Neural crest cell (in vitro differentiated cells): ENCODE measurements around the gene DTNB. TPM values are rescaled to one million over a fixed set of nuclear protein-coding genes. Genes with fewer than 3 reads are reported as not detected.

Experiments
- DNase-seq: peaks from one replicate; pipeline ENCODE4 v3.0.0; 2021; ENCODE audit warnings: low read depth, mixed read lengths, low spot score
- H3K27ac Mint-ChIP-seq: one replicate; pipeline ENCODE4 v1.8.0; 2021; ENCODE audit warnings: mild to moderate bottlenecking, mixed read lengths; ENCODE audit not compliant: unreplicated experiment
- H3K27me3 Mint-ChIP-seq: 2 replicates; pipeline ENCODE4 v1.8.0; 2021; ENCODE audit warnings: low read depth, mild to moderate bottlenecking, mixed read lengths
- H3K36me3 Mint-ChIP-seq: 2 replicates; pipeline ENCODE4 v1.8.0; 2021; ENCODE audit warnings: low read depth, mild to moderate bottlenecking, mixed read lengths
- H3K4me1 Mint-ChIP-seq: 2 replicates; pipeline ENCODE4 v1.8.0; 2021; ENCODE audit warnings: mixed read lengths
- H3K4me3 Mint-ChIP-seq: one replicate; pipeline ENCODE4 v1.8.0; 2021; ENCODE audit warnings: mild to moderate bottlenecking, mixed read lengths
- H3K9me3 Mint-ChIP-seq: 2 replicates; pipeline ENCODE4 v1.8.0; 2021; ENCODE audit warnings: mixed read lengths
- total RNA-seq: library from RNA; stranded (reverse); gene quantifications from 2 replicates; pipeline ENCODE4 v1.2.1, GENCODE V29; 2021
- TF ChIP-seq, protein P1 (sequence below): fragments of 200-600 bp; sonication (generic); conservative IDR thresholded peaks from 2 replicates; pipeline ENCODE4 v1.5.0; 2021; ENCODE audit warnings: antibody characterized with exemption, mild to moderate bottlenecking

The DTNB gene
- total RNA-seq, 1 donor from 2014 or later = 29.5 TPM

- H3K4me3 Mint-ChIP-seq = no peak overlapping the region
- peaks cover 5% of the 10 kb centered on the region for H3K4me1 Mint-ChIP-seq
- DNase-seq = no peak
- H3K27ac Mint-ChIP-seq = no peak overlapping the region
- H3K9me3 Mint-ChIP-seq = no peaks in the 10 kb centered on the region
- TF ChIP-seq, protein P1, sequence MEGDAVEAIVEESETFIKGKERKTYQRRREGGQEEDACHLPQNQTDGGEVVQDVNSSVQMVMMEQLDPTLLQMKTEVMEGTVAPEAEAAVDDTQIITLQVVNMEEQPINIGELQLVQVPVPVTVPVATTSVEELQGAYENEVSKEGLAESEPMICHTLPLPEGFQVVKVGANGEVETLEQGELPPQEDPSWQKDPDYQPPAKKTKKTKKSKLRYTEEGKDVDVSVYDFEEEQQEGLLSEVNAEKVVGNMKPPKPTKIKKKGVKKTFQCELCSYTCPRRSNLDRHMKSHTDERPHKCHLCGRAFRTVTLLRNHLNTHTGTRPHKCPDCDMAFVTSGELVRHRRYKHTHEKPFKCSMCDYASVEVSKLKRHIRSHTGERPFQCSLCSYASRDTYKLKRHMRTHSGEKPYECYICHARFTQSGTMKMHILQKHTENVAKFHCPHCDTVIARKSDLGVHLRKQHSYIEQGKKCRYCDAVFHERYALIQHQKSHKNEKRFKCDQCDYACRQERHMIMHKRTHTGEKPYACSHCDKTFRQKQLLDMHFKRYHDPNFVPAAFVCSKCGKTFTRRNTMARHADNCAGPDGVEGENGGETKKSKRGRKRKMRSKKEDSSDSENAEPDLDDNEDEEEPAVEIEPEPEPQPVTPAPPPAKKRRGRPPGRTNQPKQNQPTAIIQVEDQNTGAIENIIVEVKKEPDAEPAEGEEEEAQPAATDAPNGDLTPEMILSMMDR = no peak
- peaks cover 4% of the 10 kb centered on the region for H3K36me3 Mint-ChIP-seq
- H3K27me3 Mint-ChIP-seq = no peaks in the 10 kb centered on the region
These were observed 18.6 kb downstream of the DTNB start for GRCh38 chr2:25654801-25655200.

GRCh38 chr2:25651782-25652455 is 21.5 kb downstream of the DTNB start:
- no peak for DNase-seq
- Mint-ChIP-seq H3K4me3 (no peak overlapping the region), H3K9me3 (no peaks in the 10 kb centered on the region), H3K36me3 (peaks cover 4% of the 10 kb centered on the region), H3K27me3 (no peaks in the 10 kb centered on the region), H3K27ac (no peak overlapping the region), H3K4me1 (peaks cover 5% of the 10 kb centered on the region)
- TF ChIP-seq, protein P1 = no peak

DNA sequence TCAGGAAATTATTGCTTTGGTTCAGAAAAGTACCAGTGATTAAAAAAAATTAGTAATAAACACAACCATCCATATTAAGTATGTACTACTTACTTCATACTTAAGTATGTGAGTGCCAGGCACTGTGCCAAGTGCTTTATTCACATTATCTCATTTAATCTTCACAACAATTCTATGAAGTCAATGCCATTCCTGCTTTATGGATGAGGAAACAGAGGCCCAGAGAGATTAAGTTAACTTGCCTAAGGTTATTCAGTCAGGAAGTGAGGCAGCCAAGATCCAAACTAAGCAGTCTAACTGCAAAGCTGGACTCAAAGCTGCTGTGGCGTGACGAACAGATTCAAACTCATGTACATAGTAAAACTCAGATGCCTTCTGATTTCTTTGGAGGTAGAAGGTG is 22.3 kb downstream of the DTNB start:
- no peaks in the 10 kb centered on the region for H3K27me3 Mint-ChIP-seq
- H3K27ac Mint-ChIP-seq = no peak overlapping the region
- peaks cover 5% of the 10 kb centered on the region for H3K4me1 Mint-ChIP-seq

DNA sequence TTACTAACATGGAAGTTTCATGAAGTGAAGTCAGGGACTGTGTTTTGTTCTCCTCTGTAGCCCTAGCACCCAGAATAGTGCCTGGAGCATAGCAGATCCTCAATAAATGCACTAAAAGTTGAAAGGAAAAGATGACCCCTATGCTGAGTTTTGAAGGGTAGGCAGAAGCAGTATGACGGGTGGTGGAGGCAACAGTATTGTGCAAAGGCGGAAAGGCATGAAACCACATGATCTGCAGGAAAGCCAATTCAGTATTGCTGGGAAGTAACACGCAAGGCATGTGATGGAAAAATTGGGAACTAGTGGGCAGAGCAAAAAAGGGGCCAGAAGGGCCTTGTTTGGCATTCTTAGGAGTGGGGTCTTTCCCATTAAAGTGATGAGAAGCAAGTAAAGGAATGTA is 23.1 kb downstream of the DTNB start:
- no peak for DNase-seq
- TF ChIP-seq, protein P1 = no peak
- peaks cover 4% of the 10 kb centered on the region for H3K36me3 Mint-ChIP-seq
- H3K27me3 Mint-ChIP-seq = no peaks in the 10 kb centered on the region
- no peak overlapping the region for H3K27ac Mint-ChIP-seq
- no peak overlapping the region for H3K4me3 Mint-ChIP-seq
- no peaks in the 10 kb centered on the region for H3K9me3 Mint-ChIP-seq
- H3K4me1 Mint-ChIP-seq = peaks cover 5% of the 10 kb centered on the region

More for the DNA sequence above, 22.3 kb downstream of the DTNB start:
- Mint-ChIP-seq H3K4me3 (no peak overlapping the region), H3K9me3 (no peaks in the 10 kb centered on the region), H3K36me3 (peaks cover 4% of the 10 kb centered on the region)
- no peak for DNase-seq
- TF ChIP-seq, protein P1 = no peak

DNA sequence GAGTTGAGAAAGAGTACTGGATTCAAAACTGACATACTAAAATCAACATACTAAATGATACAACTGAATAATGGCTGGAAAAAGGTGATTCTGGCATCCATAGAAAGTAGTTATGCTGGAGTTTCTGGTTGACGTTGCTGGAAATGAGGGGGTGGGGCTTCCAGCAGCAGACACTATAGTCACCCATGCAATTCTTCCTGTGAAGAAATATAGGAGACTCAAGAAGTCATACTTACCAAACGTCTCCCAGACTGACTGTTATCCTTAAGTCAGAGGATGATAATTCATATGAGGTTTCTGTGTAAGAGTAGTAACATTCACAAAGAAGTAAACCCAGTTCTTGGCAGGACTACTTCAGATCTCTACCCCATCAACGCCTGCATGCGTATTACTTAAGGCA is 23.6 kb downstream of the DTNB start:
- Mint-ChIP-seq H3K4me3 (no peak overlapping the region), H3K27me3 (no peaks in the 10 kb centered on the region), H3K4me1 (peaks cover 5% of the 10 kb centered on the region), H3K9me3 (no peaks in the 10 kb centered on the region), H3K27ac (no peak overlapping the region), H3K36me3 (peaks cover 4% of the 10 kb centered on the region)
- DNase-seq = no peak
- TF ChIP-seq, protein P1 = no peak
